Testis (tissue), 3 donors: ENCODE measurements around the gene EXOC4. TPM values are rescaled to one million over a fixed set of nuclear protein-coding genes. Genes with fewer than 3 reads are reported as not detected.

ENCODE experiments used
- DNase-seq: peaks from one replicate; pipeline ENCODE4 v3.0.0-alpha.2; 2019
- H3K27ac ChIP-seq, 2 donors: fragments of 200-600 bp; sonication (generic); one replicate each; pipeline ENCODE4 v1.5.1; 2019
- H3K27me3 ChIP-seq: fragments of 200-600 bp; sonication (generic); one replicate; pipeline ENCODE4 v1.5.1; 2019
- H3K36me3 ChIP-seq: fragments of 200-600 bp; sonication (generic); one replicate; pipeline ENCODE4 v1.5.1; 2017; ENCODE audit warnings: low read depth; ENCODE audit errors: missing control alignments
- H3K4me1 ChIP-seq: fragments of 200-600 bp; sonication (generic); one replicate; pipeline ENCODE4 v1.5.1; 2019
- H3K4me3 ChIP-seq, 2 donors: fragments of 200-600 bp; sonication (generic); one replicate each; pipeline ENCODE4 v1.5.1; 2017 to 2019
- H3K9me3 ChIP-seq: fragments of 200-600 bp; sonication (generic); one replicate; pipeline ENCODE4 v1.5.1; 2017
- CTCF ChIP-seq, 3 experiments: fragments of 450-650 bp in 2 of 3; fragments of 200-600 bp in 1 of 3; sonication (generic) in 1 of 3; IDR thresholded peaks; one replicate each; pipeline ENCODE4 v1.5.1; 2016 to 2019; ENCODE audit warnings: antibody characterized with exemption in 3 of 3, mild to moderate bottlenecking in 2 of 3, moderate library complexity in 1 of 3
- POLR2A ChIP-seq: fragments of 450-650 bp; IDR thresholded peaks from one replicate; pipeline ENCODE4 v1.6.1; 2017; ENCODE audit warnings: antibody characterized with exemption, mild to moderate bottlenecking, moderate library complexity
- WGBS, 2 donors: methylation state at CpG; one replicate each; pipeline ENCODE4 v1.1.5; 2018; 5-methylcytosine and 5-hydroxymethylcytosine counted together
- intact Hi-C: fragments of 100-400 bp; cut with DNase I; formaldehyde crosslinking; loops from one replicate; pipeline ENCODE4 v1.15.1; 2023; ENCODE audit warnings: low total_unique reads
- polyA plus RNA-seq: library from polyadenylated mRNA; stranded (reverse); fragments of 350-450 nt; fragmentation: Illumina TruSeq; extraction: RNeasy Lipid Tissue Mini Kit (QIAGEN cat#74804); gene quantifications from one replicate; pipeline ENCODE4 v1.2.3, GENCODE V29; 2014; ENCODE audit warnings: low read depth, low replicate concordance; ENCODE audit not compliant: insufficient read depth
- total RNA-seq, 2 donors: library from RNA; depleted of rRNA; stranded (reverse); fragments of >200 nt; gene quantifications; one replicate each; pipeline ENCODE4 v1.2.3, GENCODE V29; 2016

EXOC4 gene
- total and polyA plus RNA-seq, 3 donors from 2014 or later: 47.4 to 169 (median 142) TPM

GRCh38 chr7:133563251-133563650, 310.4 kb downstream of the EXOC4 start:
- 84 to 89% methylated on average over 5 of the region's 5 CpGs for WGBS, 2 donors
- intact Hi-C loops: no loop called here

GRCh38 chr7:133564484-133564883, 311.6 kb downstream of the EXOC4 start:
- Histone ChIP-seq H3K4me1 (no peaks in the 10 kb centered on the region), H3K36me3 (no peaks in the 10 kb centered on the region), H3K27ac (no peak overlapping the region), H3K9me3 (no peaks in the 10 kb centered on the region), H3K4me3 (no peak overlapping the region), H3K27me3 (no peaks in the 10 kb centered on the region)
- WGBS, 2 donors: 74 to 80% methylated on average over 2 of the region's 2 CpGs
- no peak for DNase-seq
- intact Hi-C loops: no loop called here
- TF ChIP-seq CTCF (IDR thresholded peaks at IDR 0.05) (no peak), POLR2A (no peak)

More at GRCh38 chr7:133563251-133563650, 310.4 kb downstream of the EXOC4 start:
- TF ChIP-seq POLR2A (no peak), CTCF (IDR thresholded peaks at IDR 0.05) (no peak)
- DNase-seq: no peak
- H3K4me1 ChIP-seq: no peaks in the 10 kb centered on the region
- H3K9me3 ChIP-seq: no peaks in the 10 kb centered on the region
- no peaks in the 10 kb centered on the region for H3K36me3 ChIP-seq
- no peak overlapping the region for H3K27ac ChIP-seq
- no peak overlapping the region for H3K4me3 ChIP-seq
- H3K27me3 ChIP-seq: no peaks in the 10 kb centered on the region

- Histone ChIP-seq H3K27ac (no peak overlapping the region), H3K4me3 (no peak overlapping the region), H3K27me3 (no peaks in the 10 kb centered on the region), H3K4me1 (no peaks in the 10 kb centered on the region), H3K9me3 (no peaks in the 10 kb centered on the region), H3K36me3 (no peaks in the 10 kb centered on the region)
- TF ChIP-seq POLR2A (no peak), CTCF (IDR thresholded peaks at IDR 0.05) (no peak)
- WGBS, 2 donors: 79 to 94% methylated on average over 3 of the region's 3 CpGs
- DNase-seq: no peak
- intact Hi-C loops: no loop called here
Measured at GRCh38 chr7:133568544-133568943, 315.7 kb downstream of the EXOC4 start.

- H3K9me3 ChIP-seq: no peaks in the 10 kb centered on the region
- intact Hi-C loops: no loop called here
- DNase-seq: no peak
- TF ChIP-seq POLR2A (no peak), CTCF (IDR thresholded peaks at IDR 0.05) (no peak)
- 82 to 86% methylated on average over 3 of the region's 3 CpGs for WGBS, 2 donors
- H3K27me3 ChIP-seq: no peaks in the 10 kb centered on the region
- no peaks in the 10 kb centered on the region for H3K4me1 ChIP-seq
- no peak overlapping the region for H3K27ac ChIP-seq
- no peak overlapping the region for H3K4me3 ChIP-seq
- H3K36me3 ChIP-seq: no peaks in the 10 kb centered on the region
Measured at GRCh38 chr7:133570321-133570720, 317.4 kb downstream of the EXOC4 start.

GRCh38 chr7:133571076-133571475, 318.2 kb downstream of the EXOC4 start:
- 89 to 92% methylated on average over 3 of the region's 3 CpGs for WGBS, 2 donors
- H3K4me1 ChIP-seq: no peaks in the 10 kb centered on the region
- TF ChIP-seq POLR2A (no peak), CTCF (IDR thresholded peaks at IDR 0.05) (no peak)
- H3K27me3 ChIP-seq: no peaks in the 10 kb centered on the region
- no peak for DNase-seq
- no peak overlapping the region for H3K4me3 ChIP-seq
- no peak overlapping the region for H3K27ac ChIP-seq
- intact Hi-C loops: no loop called here
- H3K36me3 ChIP-seq: no peaks in the 10 kb centered on the region
- H3K9me3 ChIP-seq: no peaks in the 10 kb centered on the region
